NCI-H1417 treated with DMSO at 0.1 percent for 48 hours (cell line): ENCODE measurements around the gene THRA.
A peak's percentile ranks its signal among the peaks of the same experiment; 100 is the strongest.

ENCODE experiments used
- DNase-seq: peaks from one replicate; lab custom pipeline; 2025; lab: John Stamatoyannopoulos, UW

THRA gene

DNA sequence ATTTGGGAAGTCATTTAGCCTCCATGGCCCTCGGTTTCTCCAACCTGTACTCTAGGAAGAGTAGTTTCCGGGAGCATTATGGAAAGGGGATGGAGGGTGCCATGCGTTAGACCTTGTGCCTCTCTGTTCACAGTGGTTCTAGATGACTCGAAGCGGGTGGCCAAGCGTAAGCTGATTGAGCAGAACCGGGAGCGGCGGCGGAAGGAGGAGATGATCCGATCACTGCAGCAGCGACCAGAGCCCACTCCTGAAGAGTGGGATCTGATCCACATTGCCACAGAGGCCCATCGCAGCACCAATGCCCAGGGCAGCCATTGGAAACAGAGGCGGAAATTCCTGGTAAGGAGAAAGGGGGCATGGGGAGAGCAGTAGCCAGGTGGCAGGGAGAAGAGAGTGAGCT is 21.7 kb downstream of the THRA start:
- DNase-seq, result no peak

DNA sequence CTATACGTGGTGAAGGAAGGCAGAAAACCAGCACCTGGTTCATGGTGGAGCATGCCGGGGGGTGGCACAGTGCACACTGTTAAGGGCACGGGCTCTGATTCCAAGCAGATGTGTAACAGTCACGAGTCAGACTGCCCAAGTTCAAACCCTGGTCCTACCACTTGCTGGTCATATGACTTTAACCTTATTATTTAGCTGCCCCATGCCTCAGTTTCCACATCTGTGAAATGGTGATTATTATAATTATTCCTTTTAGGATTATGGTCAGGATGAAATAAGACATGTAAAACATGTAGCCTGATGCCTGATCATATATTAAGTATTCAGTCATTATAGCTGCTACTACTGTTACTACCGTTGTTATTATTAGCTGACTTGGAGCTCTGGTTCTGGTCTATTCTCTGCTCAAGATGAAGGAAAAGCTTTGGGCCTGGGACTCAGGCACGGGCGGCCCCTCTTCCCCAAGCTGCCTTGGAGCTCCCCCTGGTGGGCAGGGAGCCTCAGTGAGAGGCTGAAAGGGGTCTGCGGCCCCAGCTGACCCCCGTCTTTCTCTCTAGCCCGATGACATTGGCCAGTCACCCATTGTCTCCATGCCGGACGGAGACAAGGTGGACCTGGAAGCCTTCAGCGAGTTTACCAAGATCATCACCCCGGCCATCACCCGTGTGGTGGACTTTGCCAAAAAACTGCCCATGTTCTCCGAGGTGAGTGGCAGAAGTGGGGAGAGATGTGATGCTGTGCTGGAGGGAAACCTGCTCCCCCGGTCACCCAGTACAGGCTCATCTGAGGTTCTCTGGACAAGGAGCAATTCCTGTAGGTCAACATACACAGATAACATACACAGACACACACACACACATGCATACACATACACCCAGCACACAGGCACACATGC is 23.6 kb downstream of the THRA start:
- no peak for DNase-seq

DNA sequence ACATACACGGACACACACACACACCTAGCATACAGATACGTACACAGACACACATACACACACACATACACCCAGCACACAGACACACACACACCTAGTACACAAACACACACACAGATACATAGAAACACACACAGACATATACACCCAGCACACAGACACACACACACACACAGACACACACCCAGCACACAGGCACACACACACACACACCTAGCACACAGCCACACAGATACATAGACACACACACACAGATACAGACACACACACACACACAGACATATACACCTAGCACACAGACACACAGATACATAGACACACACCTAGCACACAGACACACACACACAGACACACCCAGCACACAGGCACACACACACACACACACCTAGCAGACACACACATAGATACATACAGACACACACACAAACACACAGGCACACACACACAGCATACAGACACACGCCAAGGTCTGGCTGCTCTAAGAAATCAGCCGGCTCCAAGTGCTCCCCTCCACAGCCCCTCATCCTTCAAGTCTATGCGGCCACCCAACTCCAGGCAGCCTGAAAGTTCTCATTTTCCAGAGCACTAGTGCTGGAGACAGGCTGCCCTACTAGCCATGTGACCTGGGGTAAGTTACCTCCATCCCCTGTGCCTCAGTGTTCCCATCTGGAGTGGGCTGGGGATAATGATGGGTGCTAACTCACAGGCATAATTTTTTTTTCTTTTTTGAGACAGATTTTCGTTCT is 24.5 kb downstream of the THRA start:
- no peak for DNase-seq

DNA sequence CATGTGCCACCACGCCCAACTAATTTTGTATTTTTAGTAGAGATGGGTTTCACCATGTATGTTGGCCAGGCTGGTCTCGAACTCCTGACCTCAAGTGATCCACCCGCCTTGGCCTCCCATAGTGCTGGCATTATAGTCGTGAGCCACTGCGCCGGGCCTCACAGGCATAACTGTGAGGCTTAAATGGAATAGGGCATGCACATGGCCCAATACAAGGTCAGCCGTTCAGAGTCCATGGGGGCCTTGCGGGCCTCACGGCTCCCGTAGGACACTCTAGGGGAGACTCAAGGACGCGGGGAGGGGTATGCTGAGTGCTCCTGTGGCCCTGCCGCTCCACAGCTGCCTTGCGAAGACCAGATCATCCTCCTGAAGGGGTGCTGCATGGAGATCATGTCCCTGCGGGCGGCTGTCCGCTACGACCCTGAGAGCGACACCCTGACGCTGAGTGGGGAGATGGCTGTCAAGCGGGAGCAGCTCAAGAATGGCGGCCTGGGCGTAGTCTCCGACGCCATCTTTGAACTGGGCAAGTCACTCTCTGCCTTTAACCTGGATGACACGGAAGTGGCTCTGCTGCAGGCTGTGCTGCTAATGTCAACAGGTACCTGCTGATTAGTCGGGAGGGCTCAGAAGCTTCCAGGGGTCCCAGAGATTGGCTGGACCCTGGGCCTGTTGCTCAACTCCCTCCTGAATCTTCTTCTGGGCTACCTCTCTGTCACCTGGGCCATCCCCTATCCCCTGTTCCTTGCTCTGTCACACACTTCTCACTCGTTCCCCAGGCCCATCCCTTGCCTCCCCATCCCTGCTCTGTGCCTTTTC is 25.3 kb downstream of the THRA start:
- no peak for DNase-seq

DNA sequence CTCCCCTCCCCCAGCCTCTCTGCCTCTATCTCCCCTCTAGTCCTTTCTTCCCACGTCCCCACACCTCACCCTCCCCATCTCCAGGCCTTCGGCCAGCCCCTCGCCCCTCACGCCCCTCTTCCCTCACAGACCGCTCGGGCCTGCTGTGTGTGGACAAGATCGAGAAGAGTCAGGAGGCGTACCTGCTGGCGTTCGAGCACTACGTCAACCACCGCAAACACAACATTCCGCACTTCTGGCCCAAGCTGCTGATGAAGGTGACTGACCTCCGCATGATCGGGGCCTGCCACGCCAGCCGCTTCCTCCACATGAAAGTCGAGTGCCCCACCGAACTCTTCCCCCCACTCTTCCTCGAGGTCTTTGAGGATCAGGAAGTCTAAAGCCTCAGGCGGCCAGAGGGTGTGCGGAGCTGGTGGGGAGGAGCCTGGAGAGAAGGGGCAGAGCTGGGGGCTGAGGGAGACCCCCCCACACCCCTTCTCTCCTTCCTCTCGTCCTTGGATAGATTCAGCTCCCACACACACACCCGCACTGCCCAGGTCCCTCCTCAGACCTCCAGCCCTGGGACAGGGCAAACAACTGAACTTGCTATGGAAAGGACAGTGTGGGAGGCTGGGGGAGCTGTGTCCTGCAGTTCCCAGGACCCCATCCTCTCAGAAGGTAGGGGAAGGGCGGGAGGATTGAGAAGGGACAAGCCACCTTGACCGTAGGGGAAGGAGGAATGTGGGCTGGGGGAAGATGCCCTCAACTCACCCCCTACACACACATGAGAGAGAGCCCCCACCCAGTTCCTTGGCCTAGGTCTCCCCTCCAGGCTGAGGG is 26.5 kb downstream of the THRA start:
- DNase-seq, result no peak

DNA sequence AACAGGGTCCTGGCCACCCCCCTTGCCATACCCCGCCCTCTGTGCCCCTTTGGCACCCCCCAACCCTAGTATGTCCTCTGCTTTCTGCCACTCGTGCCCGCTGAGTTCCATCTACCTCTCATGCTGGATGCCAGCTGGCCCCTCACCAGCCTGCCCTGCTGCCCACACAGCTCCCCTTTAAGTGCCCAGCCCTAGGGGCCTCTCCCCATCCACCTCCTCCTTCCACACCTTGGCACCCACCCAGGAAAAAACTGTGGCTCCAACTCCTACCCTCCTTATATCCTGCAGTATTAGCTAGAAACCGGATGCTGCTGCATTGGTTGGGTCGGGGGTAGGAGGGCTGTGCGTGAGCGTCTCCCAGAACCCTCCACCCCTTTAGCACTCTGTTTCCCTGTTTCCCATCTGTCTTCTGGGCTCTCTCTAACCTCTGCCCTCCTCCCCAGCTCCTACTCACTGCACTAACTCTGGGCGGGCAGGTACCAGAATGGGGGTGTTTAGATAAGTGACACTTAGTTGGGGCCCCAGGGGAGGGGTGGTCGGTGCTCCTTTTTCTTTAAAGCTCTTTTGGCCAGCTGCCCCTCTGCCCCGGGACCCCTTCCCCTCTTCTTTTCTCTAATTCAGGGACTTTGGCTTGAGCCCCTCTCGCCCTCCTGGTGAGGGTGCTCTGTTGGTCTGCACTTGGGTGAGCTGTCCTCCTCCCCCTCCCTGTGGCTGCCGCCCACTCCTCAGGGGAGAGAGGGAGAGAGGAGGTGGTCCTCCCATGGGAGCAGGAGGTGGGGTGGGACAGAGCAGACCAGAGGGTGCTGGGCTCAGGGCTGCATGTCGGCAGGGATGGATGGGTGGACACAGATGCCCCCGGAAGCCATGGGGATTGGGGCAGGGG is 27.7 kb downstream of the THRA start:
- no peak for DNase-seq

DNA sequence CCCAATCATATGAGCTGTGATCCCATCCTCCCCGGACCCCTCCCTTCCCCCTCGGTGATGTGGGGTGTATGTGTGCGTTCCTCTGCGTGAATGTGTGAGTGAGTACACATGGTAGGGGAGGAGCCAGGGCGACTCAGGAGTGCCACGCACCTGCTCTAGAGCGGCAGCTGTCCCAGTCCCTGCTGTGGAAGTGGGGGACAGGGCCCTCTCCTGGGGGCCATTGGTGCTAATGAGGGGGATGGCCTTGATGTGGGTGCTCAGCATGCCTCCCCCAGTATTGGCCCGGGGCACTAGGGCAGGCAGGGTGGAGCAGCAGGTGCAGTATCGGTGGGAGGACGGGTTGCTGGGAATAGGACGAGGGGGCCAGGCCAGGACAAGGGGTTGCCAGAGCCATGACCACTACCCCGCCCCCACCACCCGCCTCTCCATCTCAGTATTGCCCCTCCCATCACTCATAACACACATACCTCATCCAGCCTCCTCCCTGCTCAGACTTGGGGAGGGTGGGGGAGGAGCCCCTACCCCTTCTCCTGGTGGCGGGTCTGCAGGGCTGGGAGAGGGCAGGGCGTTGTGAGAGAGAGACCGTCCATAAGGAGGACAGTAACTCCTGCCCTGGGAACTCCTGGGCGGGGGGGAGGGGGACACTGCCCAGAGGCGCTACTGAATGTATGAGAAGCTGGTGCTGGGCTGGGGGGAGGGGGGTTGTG is 29.1 kb downstream of the THRA start:
- no peak for DNase-seq

DNA sequence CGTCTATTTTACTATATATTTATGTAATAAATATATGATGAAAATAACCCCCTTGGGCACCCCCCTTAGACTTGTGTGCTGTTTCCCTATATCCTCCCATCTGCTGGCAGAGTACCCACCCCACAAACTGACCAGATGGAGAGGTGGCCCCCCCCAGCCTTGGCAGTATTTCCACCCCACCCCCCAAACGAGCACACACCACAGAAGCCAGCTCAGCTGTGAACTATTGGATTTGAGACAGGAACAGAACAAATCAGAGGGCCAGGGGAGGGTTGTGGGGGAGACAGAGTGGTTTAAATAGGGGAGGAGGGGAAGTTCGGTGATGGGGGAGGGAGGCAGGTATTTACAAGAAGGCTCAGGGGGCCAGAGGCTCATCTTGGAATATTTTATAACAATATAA is 29.8 kb downstream of the THRA start:
- DNase-seq, result no peak

DNA sequence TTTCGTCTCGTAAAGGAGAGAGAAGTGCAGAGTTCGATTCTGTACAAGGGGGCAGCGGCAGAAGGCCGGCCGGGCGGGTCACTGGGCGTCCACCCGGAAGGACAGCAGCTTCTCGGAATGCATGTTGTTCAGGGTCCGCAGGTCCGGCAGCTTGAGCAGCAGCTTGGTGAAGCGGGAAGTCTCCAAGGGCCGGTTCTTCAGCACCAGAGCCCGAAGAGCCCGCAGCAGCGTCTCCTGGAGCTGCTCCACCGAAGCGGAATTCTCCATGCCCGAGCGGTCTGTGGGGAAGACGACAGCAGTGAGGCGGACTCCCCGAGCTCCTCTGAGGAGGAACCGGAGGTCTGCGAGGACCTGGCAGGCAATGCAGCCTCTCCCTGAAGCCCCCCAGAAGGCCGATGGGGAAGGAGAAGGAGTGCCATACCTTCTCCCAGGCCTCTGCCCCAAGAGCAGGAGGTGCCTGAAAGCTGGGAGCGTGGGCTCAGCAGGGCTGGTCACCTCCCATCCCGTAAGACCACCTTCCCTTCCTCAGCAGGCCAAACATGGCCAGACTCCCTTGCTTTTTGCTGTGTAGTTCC is 30.3 kb downstream of the THRA start:
- no peak for DNase-seq

DNA sequence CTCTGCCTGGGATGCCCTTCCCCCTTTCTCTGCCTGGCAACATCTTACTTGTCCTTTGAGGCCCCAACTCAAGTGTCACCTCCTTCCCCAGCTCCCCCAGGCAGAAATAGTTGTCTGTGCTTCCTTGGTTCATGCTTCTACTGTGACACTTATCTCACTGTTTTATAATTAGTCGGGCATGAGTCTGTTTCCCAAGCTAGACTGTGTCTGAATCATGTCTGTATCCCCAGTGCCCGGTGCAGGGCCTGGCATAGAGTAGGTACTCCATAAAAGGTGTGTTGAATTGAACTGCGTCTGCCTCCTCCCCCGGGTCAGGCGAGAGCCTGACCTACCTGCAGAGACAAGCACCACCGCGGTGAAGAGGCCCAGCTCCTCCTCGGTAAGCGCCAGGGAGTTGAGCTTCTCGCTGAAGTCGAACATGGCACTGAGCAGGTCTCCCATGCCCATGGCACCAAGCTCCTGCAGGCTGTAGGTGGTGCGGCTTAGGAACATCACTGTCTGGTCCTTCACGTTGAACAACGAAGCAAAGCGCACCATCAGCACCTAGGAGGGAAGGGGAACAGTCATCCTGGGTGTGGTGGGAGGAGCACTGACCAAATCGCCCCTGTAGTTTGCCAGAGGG is 30.9 kb downstream of the THRA start:
- DNase-seq, result no peak

DNA sequence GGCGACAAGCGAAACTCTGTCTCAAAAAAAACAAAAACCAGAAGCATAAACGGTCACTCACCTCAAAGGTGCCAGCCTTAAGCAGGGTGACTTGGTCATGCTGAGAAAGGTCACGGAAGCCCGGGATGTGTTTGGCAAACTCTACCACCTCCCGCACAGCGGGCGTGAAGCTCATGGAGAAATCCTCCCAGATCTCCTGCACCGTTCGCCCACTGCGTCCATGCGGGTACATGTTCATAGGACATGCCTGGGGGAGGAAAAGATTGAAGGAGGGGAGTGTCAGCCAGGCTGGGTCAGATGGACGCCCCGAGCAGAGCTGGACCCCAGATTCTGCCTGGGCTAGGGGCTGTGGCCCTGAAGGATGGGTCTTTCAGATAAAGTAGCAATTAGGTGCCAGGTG is 32.1 kb downstream of the THRA start:
- no peak for DNase-seq

DNA sequence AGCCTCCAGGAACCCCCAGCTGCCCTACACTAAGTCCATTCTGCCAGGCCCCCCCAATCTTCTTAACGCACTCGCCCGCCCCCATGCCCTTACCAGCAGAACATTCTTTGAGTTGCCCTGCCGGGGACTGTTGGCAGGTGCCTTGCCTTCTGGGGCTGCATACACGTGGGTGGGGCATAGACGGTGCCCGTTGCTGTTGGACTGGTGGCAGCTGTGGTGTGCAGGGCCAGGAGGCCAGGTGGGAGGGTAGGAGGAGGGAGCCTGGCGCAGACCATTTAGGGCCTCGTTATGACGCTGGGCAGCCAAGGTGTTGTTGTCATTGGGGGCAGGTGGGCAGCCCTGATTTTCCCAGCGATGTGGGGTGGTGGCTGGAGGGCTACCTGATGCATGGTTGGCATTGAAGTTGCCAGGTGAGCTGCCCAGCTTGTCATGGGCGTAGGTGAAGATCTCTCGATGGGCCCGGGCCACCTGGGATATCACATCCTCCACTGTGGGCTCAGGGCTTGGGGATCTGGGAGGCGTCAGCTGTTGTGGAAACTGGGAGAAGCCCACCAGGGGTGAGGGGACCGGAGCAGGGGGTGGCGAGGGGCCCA is 32.7 kb downstream of the THRA start:
- DNase-seq, result no peak

DNA sequence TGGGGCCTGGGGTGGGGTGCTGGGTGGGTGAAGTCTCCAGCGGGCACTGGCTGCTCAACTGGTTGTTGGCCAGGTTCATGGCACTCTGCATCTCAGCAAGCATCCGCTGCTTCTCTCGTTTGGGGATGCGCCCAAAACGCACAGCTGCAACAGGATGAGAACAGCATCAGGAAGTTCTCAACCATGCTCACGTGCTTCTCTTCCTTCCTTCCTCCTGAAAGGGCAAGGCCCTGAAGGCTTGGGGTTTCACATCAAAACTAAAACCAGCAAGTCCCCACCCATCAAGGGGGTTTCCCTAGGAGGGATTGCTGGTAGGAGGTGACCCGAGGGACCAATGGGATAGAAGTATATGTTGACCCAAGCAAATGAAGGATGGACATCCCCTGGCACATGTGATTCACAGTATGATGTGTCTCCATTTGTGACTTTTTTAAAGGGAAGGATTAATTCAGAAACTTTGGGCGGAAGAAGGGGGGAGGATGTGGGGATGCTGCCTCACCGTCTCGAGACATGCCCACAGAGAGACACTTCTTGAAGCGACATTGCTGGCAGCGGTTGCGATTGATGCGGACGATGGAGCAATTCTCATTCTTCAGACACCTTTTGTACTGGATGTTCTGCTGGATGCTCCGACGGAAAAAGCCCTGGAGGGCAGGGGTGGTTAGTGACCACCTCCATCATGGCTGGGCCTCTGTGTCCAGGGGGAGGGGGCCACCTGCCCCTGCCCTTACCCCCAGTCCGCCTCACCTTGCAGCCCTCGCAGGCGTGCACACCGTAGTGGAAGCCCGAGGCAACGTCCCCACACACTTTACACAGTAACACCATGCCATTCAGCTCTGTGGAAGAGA is 33.4 kb downstream of the THRA start:
- no peak for DNase-seq

DNA sequence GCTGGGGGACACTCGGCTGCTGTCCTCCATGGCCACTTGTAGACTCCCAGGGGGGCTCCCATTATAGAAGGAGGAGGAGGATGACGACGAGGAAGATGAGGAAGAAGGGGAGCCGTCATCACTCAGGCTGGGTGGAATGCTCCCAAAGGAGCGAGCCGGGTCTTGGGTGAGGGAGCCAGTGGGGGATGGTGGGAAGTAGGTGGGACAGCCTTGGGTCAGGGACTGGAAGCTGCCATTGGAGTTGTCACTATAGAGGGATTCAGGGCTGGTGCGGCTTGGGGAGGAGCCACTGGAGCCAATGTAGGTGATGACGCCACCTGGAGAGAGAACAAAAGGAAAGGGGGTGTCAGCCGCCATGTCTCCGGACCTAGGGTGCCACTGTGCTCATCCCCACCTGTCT is 34.3 kb downstream of the THRA start:
- DNase-seq, result no peak

DNA sequence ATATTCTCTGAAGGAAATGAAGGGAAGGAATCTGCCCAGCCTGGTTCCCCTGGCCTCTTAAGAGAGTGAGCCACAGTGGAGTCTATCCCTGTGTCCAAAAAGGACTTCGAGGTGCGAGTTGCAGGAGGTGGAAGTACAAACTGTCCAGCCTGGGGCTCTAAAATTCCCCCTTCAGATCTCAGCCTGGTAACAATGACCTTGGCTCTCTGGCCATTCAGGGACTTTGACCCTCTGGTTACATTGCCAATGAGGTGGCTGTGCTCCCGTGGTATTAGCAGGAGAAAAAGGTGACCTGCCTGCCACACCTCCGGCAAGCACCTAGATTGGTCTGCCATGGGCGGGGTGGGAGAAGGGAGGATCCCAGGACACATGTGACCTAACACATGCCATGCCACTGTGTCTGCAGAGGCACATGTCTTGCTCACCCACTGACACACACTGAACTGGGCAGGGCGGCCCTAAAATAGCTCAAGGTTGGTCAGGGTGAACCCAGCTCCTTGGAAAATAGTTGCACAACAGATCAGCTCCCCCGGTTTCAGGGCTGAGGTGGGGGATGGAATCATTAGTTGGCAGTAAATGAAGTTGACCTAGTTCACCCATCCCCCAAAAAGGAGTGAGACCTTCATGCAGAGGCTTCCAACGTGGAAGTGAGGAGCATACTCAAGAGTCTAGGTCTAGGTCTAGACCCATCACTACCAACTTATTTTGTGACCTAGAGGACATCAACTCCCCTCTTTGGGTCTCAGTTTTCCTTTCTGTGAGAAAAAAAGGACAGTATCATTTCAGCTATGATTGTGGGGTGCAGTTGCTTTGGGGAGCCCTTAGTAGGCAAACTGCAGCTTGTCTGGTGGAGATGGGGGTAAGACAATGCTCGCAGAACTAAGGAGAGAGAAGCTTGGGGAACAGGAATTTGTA is 35.4 kb downstream of the THRA start:
- DNase-seq, result no peak

DNA sequence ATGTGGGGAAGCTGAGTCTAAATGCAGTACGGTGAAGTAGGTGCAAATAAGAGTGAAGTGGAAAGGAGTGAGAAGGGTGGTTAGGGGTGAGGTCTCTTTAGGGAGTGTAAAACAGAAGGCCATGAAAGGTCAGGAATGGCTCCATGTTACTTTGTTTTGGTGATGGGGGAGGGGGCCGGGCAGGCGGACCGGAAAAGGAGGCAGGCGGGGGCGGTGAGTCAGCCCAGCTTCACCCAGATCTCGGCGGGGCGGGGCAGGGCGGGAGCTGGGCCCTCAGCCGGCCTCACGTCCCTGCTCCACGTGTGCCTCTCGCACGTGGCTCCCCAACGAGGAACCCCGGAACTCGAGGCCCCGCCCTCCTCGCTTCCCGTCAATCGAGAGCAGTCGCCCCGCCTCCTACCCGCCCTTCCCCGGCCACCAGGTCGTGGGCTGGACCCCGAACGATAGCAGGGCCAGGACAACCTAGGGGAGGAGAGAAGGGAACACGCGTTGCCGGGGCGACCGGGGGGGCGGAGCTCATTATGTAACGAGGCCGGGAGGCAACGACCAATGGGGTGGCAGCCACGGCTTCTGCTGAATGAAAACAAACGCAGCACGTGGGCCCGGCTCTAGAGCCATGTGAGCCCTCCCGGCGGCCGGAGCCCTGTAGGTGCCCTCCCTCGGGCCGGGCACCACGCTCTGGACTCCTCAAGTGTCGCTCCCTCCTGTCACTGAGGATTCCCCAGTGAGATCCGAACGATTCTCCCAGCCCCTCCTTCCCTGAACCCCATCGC is 36.3 kb downstream of the THRA start:
- peak; percentile 75 for DNase-seq
